NCI-H2029 (cell line): ENCODE data around the gene ALDH1B1.

ENCODE experiments used
- DNase-seq: peaks from one replicate; lab custom pipeline; 2025; lab: John Stamatoyannopoulos, UW

The ALDH1B1 gene

GRCh38 chr9:38416461-38416860 is 24.0 kb downstream of the ALDH1B1 start:
- no peak for DNase-seq

DNA sequence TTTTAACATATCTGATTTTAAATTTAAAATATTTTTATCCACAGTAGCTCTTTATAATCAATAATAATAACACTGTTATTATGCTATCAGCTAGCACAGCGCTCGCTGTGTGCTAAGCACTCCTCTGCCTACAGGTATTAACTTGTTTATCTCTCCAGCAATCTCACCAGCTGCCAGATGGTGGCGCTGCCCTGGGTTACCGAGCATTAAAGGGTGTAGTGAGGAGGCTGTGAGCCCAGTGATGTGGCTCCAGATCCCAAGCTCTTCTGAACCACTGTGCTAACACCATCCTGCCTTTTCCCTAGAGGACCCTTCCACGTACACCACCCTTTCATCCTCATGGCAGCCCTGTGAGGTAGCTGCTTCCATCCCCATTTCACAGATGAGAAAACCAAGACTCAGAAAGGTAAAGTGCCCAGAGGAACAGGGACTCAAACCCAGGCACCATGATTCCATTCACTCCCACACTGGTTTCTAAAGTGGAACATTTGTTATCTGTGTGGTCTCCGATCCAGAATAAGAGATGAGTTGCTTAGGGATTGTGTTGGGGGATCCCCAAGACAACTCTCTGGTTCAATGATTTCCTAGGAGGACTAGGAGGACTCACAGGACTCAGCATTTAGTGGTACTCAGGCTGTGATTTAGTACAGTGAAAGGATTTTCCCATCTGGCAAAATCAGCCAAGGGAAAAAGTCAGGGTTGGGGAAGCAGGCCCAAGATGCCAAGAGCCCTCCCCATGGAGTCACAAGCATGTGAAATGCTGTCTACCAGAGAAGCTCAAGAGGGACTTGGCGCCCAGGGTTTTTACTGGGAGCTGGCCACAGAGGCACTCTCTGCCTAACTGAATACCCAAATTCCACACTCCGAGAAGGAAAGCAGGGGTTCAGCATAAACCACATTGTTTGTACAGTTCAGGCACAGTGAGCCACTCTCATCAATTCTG is 24.8 kb downstream of the ALDH1B1 start:
- DNase-seq, result peak; percentile 29

- no peak for DNase-seq
Observed at GRCh38 chr9:38418366-38418765, 25.9 kb downstream of the ALDH1B1 start.

DNA sequence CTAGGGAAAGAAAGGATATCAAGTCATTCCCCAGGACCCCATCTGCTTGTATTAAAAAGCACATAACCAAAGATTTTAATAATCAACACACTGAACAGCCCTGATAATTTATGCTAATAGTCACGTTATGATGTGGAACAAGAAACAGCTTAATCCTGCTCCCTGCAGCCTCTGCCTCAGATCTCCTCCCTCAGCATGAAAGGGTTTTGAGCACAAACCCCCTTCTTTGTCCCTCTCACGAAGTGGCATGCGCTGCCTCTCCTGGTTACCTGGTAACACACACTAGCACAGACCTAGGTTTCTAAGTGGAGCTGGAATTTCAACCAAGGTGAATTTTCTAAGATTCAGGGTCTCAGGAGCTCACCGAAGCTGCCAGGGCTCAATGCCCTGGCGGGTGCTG is 26.7 kb downstream of the ALDH1B1 start:
- DNase-seq, result no peak

DNA sequence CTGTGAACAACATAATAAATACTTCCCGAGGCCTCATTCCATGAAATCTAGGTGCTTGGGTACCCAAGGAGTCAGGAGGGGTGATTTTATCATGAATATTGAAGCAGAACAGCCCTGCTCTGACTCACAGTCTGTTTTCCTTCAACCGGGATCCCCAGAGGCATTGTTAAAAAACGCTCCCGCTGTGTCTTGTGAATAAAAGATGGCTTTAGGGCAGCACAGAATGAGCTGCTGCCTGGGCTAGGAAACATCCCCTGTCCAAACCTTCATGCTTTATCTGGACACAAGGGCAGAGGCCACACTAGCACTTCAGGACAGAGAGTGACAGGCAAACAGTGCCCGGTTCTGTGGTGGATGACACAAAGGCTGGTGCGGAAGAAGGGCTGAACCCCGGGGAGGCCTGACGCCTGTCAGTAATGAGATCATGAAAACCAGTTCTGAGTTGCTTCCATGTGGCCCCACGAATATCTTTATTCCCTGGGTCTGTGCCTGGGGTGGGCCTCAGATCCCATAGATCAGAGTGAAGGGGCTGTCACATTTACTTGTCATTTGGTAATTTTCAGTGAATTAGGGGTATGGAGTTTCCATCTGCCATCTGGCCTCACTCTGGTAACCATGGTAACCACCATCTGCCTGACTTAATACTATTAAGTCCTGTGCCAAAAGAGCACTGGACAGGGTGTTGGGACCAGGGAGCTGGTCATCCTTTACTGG is 29.2 kb downstream of the ALDH1B1 start:
- no peak for DNase-seq

- DNase-seq, result no peak
Observed at GRCh38 chr9:38422555-38423260, 30.2 kb downstream of the ALDH1B1 start.

- DNase-seq, result no peak
Observed at GRCh38 chr9:38423273-38423972, 30.9 kb downstream of the ALDH1B1 start.

DNA sequence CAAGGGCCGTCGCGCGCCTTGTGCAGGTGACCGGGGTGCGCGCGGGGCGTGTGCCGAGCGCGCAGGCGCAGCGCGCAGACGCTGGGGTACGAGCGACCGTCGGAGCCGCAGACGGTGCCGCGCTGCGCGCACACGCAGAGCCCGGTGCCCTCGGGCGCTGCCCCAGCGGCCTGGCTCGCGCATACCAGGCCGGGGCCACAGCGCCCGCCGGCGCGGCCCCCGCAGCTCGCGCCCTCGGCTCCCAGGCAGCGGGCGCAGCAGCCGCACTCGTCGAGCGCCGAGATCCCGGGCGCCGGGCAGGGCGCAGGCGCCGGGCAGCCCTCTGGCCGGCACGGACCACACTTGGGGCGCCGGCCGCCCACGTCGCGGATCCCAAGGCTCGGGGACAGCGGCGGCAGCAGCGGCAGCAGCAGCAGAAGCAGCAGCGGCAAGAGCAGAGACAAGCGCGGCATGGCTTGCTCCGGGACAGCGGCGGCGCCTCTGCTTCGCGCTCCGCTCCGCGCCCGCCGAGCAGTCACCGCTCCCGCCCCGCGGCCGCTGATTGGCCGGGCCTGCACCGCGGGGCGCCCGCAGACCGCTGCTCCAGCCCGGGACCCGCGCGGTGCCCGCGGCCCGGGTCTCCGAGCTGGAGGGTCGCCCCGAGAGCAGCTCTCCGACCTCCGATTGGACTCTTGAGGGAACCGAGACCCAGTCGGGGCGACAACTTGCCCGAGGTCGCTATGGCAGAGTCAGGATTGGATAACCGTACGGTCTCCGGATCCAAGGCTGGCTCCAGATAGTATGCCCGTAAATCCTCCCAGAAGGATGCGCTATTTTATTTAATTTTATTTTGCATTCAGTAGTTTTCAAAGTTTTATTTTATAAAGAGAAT is 31.7 kb downstream of the ALDH1B1 start, which contains the start of gene IGFBPL1:
Gene IGFBPL1 (minus strand): TSS at position 482 of the 871 bp plus-strand sequence. CDS start 30 bp downstream, at position 452.
- DNase-seq, result peak; percentile 72

DNA sequence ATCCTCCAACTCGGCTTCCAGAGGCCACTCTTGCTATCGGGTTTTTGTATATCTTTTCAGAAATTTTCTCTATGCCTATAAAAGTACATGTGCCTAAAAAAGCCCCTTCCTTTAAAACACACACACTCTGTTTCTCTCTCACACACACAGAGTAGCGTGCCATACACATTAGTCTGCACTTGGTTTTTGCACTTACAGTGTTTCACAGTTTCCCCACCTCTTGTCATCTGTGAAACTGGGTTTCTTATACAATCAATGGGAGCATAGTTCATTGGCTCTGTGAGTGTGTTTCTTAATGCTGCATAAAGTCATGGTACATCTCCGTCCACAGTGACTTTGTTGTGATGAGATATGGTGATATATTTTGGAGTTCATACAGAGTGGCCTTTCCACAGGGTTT is 32.4 kb downstream of the ALDH1B1 start:
- DNase-seq, result no peak

DNA sequence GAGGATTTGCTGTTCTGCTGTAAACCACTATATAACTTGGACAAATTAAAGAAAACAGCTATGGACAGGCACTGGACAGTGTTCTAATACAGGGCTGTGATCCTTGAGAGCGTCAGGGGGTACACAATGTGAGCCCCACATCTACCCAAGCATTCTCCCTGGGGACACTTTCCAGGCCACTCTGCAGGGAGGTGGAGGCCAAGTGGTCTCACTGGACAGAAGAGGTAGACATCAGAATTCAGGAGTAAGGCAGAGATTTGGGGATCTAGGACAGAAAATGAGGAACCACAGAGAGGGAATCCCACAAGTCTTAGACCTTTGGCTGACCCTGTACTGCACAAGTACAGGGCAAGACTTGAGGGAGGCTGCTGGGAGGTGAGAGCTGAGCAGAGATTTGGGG is 35.6 kb downstream of the ALDH1B1 start:
- DNase-seq, result no peak

DNA sequence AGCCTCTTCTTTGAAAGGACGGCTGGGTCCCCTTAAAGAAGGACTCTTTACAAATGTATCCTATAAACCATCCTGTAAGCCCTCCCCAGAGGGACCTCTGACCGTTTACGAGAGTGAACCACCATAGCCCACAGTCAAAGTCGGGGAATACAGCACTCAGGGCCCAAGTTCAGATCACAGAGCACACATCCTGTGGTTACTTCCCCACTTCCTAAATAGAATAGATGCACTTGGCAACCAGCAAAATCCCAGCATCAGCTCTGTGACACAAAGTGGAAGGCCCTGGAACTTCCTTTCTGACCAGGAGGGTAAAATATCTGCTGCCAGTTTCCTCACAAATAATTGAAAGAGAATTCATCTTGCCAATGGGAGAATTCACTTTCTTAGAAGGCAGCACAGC is 38.6 kb downstream of the ALDH1B1 start:
- DNase-seq, result no peak

DNA sequence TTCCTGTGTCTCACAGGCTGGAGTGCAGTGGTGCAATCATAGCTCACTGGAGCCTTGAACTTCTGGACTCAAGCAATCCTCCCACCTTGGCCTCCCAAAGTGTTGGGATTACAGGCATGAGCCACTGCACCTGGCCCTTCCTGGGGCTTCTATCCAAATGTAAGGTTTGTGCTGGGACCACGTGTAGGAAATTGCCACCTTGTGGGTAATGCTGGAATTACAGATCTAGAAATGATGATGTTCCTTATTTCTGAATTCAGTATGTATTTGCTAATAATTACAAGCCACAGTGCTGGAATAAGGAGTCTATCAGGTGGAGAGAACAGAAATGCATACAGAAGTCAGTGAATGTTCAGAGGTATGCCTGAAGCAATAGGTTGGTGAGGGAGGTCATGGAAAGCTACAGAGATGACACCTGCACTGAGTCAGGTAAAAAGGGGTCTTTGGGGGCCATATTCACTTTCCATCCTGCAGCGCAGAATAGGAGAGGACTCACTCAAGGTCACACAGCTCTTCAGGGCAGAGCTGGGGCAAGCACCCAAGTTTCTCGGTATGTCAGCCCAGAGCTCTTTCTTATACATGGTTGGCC is 40.5 kb downstream of the ALDH1B1 start:
- peak; percentile 39 for DNase-seq

DNA sequence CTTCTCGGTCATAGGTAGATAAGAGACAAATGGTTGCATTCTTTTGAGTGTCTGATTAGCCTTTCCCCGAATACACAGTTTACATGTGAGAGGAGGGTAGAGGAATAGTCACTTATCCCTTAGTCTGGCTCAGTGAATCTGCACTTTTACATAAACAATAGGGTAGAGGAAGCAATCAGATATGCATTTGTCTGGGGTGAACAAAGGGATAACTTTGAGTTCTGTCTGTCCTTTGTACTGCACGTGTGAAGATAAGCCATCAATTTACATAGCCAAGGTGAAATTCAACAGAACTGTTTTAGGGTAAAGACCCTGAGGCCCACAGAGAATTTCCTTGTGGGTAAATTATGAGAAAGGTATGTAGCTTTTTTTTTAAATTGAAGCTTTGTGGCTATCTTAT is 41.9 kb downstream of the ALDH1B1 start:
- DNase-seq, result no peak

GRCh38 chr9:38434853-38435252 is 42.4 kb downstream of the ALDH1B1 start:
- no peak for DNase-seq

- no peak for DNase-seq
Observed at GRCh38 chr9:38435521-38435920, 43.0 kb downstream of the ALDH1B1 start.

DNA sequence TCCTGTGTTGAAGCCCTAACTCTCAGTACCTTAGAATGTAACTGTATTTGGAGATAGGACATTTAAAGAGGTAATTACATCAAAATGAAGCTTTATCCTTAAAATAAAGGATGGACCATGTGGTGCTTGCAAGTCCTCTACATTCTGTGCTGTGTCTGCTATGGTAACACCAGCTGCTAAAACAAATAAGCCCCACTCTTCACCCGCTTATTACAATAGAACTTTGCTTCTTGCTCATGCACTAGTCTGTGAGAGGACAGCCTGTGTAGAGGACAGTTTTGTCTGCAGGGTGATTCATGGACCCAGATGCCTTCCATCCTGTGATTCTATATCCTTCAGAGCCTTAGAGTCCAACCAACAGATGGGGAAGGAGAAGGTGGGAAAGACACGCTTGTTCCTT is 44.2 kb downstream of the ALDH1B1 start:
- DNase-seq, result no peak

GRCh38 chr9:38437193-38437823 is 44.8 kb downstream of the ALDH1B1 start:
- DNase-seq, result peak; percentile 1

DNA sequence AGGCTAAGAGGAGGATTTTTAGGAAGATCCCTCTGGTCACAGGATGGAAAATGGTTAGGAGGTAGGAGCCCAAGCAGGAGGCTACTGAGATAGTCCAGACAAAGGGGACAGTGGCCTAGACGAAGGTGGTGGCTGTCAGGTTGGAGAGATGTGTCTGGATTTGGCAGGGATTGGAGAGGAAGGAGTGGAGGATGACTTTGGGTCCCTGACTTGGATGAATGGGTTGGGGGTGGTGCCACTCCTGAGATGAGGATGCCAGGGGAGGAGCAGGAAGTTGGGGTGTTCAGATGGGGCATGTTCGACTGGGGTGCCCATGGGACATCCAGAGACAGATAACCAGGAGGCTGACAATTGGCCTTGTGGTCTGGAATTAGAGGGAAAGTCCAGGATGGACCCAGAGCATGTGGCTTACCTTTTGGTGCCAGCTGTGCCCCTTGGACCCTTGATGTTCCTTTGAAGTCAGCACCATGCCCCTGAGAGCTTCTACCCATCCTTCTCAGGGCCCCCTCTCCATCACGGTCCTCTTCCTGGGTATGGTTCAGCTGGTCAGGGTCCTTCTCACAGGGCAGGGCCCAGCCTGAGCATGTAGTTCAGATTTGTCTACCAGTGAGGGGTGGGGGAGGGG is 46.9 kb downstream of the ALDH1B1 start:
- DNase-seq, result no peak

GRCh38 chr9:38439916-38440301 is 47.4 kb downstream of the ALDH1B1 start:
- no peak for DNase-seq

GRCh38 chr9:38440516-38440915 is 48.0 kb downstream of the ALDH1B1 start:
- DNase-seq, result no peak
